ENCODE measurements around the gene TTYH3. TPM values are rescaled to one million over a fixed set of nuclear protein-coding genes. Genes with fewer than 3 reads are reported as not detected.

The TTYH3 gene, protein sequence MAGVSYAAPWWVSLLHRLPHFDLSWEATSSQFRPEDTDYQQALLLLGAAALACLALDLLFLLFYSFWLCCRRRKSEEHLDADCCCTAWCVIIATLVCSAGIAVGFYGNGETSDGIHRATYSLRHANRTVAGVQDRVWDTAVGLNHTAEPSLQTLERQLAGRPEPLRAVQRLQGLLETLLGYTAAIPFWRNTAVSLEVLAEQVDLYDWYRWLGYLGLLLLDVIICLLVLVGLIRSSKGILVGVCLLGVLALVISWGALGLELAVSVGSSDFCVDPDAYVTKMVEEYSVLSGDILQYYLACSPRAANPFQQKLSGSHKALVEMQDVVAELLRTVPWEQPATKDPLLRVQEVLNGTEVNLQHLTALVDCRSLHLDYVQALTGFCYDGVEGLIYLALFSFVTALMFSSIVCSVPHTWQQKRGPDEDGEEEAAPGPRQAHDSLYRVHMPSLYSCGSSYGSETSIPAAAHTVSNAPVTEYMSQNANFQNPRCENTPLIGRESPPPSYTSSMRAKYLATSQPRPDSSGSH
- 100 to 1,000 TPM; 162 to 199 TPM for total RNA-seq

DNA sequence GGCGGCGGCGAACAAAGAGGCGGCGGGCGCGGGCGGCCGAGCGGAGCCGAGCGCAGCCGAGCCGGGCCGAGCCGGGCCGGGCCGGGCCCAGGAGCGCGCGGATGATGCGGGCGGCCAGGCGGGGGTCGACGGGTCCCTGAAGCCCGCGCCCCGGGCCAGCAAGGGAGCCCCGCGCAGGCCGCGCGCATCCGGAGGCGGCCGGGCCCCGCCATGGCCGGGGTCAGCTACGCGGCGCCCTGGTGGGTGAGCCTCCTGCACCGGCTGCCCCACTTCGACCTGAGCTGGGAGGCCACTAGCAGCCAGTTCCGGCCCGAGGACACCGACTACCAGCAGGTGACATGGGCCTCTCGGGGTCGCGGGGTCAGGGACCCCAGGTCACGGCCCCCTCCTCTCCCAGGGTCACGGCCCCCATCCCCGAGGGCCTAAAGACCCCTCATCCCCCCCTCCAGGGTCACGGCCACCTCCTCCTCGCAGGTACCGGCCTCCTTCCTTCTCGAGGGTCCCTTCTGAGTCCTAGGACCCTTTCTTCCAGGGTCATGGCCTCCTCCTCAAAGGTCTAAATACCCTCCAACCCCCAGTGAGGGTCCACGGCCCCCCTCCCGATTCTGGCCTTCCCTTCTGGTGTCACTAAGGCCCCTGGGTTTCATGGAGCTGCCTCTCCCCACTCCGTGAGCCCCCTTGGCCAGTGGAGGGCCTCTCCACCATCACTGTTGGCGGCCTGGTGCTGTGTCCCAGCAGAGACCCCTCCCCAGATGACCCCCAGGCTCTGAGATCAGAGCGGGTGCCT, at the start of gene TTYH3:
TTYH3 (plus strand) TSS at position 41 of the 787 bp plus-strand sequence; CDS start at position 211, 170 bp downstream.

DNA sequence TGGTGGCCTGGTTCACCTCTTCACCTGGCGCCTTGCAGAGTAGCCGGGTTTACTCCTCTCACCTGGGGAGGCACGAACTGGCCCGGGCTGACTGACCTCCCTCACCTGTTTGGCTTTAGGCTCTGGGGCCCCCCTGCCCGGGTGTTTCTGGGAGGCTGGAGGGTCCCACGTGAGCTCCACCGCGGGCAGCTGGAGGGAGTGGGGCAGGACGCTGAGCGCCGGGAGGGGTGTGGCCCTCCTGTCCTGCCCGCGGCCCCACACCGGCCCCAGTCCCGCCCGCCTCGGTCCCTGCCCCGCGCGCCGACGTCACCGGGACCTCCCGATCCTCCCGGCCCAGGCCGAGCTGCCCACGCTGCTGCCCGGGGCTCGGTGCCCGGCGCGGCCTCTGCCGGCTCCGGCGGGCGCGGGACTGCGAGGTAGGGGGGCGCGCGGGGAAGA, 56.1 kb downstream of the TTYH3 start, which contains the start of gene AMZ1:
AMZ1 (plus strand) TSS at position 322 of the 438 bp plus-strand sequence. CDS start 12,250 bp downstream, outside the sequence.

Other genes with a start within 250 kb of the TTYH3 start
- gene CHST12, start 228.4 kb upstream of the TTYH3 start, total RNA-seq, result 1 to 10 TPM; 2.4 to 3.7 TPM
- not detected for gene GRIFIN, start 155.6 kb upstream of the TTYH3 start, total RNA-seq
- gene LFNG, start 112.2 kb upstream of the TTYH3 start, total RNA-seq, result 1 to 10 TPM; 5.0 to 5.2 TPM
- gene BRAT1, start 76.5 kb upstream of the TTYH3 start, total RNA-seq, result 10 to 100 TPM; 33.7 to 45.0 TPM
- gene IQCE, start 73.0 kb upstream of the TTYH3 start, total RNA-seq, result 10 to 100 TPM; 17.2 to 17.3 TPM
- gene AMZ1, start 56.2 kb downstream of the TTYH3 start, total RNA-seq, result 1 to 10 TPM in 1 of 2 donors, under 1 TPM in 1; 1.00 to 3.4 TPM
- gene GNA12, start 212.3 kb downstream of the TTYH3 start, total RNA-seq, result 10 to 100 TPM; 25.0 to 27.9 TPM

Data from melanocyte of skin (primary cell).